ENCODE measurements around the gene MRPL23.
A peak's percentile ranks its signal among the peaks of the same experiment; 100 is the strongest.

The MRPL23 gene

GRCh38 chr11:1921574-1922141 lies 25.5 kb upstream of the MRPL23 start:
- no peak for DNase-seq

DNA sequence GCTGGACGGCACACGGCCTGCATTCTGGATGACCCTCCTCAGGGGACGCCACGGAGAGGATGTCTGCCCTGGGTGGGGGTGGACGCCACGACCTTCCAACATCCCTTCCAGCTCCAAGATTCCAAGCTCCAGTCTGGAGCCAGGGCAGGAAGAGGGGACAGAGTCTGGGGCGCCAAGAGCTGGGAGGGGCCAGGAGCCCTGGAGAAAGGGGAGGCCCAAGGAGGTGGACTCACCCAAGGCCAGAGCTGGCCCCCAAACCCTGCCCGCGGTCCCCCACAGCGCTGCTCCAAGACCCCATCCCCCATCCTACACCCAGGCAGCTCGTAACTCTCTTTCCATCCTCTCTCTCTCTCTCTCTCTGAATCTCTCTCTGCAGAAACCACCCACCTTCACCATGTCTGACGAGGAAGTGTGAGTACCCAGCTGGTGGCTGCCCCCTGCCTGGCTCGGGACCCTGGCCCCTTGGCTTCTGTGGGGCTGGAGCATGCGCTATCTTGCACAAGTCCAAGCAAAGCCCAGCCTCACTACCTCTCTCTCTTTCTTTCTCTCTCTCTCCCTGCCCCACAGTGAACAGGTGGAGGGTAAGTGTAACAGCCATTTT lies 24.6 kb upstream of the MRPL23 start:
- no peak for DNase-seq

- no peak for DNase-seq
Observed at GRCh38 chr11:1923201-1923956, 23.8 kb upstream of the MRPL23 start.

- no peak for DNase-seq
Observed at GRCh38 chr11:1924181-1924580, 23.0 kb upstream of the MRPL23 start.

GRCh38 chr11:1924646-1925372 lies 22.3 kb upstream of the MRPL23 start:
- no peak for DNase-seq

- no peak for DNase-seq
Observed at GRCh38 chr11:1925373-1926155, 21.6 kb upstream of the MRPL23 start.

DNA sequence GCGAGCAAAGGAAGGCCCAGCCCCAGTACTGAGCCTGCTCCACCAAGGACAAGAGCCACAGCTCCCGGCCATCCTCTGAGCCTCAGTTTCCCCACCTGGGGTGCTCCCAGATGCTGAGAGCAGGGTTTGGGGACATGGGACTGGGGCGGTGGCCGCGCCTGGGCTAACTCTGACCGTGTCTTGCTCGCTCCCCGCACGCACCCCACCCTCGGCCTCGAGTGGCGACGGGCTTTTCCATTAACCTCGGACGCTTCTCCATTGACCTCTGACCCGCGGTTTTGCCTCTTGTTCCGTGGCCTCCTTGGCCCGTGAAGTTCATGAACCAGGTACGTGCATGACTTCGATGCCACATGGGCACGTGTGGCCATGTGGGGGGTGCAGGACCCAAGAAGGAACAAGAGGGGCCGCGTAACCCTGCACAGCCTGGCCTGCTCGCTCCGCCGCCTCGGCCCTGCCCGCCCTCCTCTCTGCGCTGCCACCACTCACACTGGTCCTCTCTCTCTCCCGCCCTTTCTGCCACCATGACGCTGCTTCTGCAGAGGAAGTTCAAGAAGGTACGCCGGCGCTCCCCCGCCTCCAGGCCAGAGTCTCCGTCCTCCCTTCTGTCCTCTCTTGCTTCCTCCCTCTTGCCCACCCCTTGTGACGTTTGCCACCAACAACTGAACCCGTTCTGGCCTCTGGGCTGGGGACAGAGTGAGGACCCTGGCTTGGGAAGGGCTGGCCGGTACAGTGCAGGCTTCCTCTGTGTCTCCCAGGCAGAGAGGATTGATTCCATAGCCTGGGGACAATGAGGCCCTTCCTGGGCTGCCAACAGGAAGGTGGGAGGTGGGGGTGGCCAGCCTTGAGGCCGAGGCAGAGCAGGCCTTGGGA lies 20.7 kb upstream of the MRPL23 start:
- peak; percentile 59 to 69 (median 66) for DNase-seq

DNA sequence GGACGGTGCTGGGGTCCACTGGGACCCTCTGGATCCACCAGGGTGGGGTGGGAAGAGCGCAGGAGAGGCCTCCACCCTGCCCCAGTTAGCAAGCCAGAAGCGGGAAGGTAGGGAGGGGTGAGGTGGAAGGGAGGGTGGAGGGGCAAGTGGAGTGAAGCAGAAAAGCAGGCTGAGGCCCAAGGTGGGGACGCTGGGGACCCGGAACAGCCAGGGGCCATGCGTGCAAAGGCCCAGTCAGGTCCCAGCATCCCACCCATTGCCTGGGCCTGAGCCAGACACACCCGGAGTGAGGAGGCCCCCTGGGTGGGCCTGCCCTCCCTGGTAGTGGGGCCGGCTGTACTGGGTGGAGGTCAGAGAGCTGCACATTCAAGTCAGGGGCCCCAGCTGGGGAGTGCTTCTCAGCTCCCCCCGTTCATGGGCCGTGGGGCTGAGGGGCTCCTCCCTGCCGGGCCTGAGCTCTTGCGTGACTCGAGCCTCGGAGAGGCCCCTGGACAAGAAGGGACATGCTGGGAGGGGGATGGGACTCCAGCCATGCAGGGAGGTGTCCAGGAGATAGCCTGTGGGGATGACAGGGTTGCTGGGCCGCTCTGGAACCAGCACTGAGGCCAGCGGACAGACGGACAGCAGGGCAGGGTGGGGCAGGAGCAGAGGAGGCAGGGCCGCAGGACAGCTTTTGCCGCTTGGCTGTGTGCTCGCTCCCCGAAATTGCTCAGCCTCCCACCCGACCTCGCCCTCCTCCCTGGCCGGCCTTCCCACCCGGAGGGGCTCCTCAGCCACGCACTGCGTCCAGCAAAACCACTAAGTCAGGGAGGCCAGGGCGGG lies 19.9 kb upstream of the MRPL23 start:
- DNase-seq, result no peak

DNA sequence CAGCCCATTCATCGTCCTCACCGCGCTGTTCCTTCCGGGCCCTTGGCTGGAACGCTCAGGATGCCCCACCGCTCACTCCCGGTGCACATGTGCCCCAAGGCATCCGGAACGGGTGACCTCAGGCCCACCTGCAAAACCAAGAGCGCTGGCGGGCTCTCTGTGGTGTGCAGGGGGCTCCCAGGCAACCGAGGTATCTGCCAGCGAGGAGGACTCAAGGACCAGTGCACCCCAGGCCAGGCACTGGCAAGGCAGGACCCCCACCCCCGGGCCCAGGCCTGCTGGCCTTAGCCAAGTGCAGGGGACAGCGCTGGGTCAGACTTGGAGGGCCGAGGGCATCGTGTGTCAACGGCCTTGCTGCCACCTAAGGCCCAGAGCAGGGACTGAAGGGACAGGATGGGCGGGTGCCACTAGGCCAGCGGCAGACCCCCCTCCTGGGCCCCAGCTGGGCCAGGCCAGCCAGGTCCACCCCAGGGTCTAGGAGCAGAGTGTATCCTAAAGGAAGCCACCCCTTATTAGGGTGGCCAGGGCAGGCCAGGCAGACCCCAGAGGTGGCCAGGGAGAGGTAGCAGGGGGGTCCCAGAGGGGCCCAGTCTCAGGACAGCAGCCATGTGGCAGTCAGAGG lies 19.2 kb upstream of the MRPL23 start:
- no peak for DNase-seq

GRCh38 chr11:1928470-1928890 lies 18.7 kb upstream of the MRPL23 start:
- no peak for DNase-seq

- no peak for DNase-seq
Observed at GRCh38 chr11:1928891-1929541, 18.1 kb upstream of the MRPL23 start.

DNA sequence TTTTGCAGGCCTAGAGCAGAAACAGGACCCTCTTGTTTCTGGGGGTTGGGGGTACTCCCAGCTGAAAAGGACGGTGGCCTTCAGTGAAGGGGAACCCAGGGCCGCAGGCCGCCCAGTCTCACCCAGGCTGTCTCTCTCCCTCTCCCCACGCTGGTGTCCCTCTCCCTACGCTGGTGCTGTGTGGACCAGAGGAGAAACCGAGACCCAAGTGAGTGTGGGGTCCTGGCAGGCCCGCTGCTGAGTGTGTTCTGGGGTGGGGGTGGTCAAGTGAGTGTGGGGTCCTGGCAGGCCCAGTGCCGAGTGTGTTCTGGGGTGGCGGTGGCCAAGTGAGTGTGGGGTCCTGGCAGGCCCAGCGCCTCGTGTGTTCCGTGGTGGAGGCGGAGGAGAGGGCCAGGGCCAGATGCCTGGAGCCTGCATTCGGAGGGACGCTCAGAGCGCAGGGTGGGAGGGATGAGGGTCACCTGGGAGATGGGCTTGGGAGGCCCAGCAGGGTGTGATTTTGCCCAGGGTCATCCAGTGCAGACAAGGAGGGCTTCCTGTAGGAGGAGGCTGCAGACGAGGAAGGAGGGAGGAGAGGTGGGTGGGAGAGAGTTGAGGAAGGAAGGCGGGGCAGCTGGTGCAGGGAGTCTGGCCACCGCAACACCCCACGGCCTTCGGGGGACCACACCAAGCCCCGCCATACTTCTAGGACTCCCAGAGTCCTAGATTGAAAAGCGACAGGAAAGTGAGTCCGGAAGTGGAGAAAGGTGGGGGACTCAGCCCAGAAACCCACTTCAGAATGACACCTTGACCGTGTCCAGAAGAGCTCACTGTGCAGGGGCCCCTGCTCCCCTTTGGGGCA lies 17.3 kb upstream of the MRPL23 start:
- no peak for DNase-seq

GRCh38 chr11:1930462-1930830 lies 16.7 kb upstream of the MRPL23 start:
- DNase-seq, result no peak

DNA sequence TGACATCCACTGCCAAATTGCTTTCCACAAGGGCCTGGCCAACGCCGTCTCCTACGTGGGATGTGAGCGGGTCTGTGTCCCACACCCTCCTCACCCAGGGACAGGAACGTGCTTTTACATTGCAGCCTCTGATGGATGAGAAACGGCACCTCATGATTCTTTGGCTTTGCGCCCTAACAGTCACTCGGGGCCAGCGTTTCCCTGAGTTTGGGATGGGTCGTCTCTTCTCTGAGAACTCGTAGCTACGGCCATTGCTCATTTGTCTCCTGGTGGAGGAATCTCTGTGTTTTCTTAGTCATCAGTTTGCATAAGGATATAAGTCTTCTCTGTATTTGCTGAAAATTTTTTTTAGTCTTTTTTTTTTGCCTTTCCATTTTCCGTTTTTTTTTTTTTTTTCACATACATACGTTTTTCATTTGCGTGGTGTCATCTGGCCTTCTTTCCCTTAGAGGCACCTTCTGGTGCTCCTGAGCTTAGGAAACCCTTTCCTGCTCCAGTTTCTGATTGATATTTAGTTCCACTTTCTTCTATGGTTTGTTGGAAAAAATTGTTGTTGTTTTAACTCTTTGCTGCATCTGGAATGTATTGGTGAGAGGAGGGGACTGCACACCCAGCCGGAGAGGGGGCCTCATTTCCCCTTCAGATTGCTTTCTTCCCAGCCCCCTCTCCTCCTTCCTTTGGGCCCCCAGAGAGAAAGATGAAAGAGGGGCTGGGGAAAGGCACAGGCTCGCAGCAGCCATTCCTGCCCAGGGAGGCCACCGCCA lies 15.6 kb upstream of the MRPL23 start:
- peak in 1 of 4 experiments; percentile 36 for DNase-seq

DNA sequence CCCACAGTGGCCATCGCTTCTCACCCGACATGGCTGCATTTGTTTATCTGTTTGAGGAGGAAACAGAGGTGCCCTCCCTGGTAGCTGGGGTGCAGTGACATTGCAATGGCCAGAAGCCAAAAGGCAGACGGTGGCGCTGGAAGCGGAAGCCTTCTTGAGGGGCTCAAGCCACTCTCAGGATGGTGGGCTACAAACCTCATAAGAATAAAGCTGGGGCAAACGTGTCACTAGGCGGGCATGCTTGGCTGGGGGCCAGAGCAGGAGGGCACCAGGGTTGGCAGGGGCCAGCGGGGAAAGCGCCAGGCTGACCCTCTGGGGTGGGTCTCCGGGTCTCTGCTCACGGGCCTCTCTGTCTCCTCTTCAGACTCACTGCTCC lies 15.0 kb upstream of the MRPL23 start:
- no peak for DNase-seq

- DNase-seq, result no peak
Observed at GRCh38 chr11:1932681-1933080, 14.5 kb upstream of the MRPL23 start.

DNA sequence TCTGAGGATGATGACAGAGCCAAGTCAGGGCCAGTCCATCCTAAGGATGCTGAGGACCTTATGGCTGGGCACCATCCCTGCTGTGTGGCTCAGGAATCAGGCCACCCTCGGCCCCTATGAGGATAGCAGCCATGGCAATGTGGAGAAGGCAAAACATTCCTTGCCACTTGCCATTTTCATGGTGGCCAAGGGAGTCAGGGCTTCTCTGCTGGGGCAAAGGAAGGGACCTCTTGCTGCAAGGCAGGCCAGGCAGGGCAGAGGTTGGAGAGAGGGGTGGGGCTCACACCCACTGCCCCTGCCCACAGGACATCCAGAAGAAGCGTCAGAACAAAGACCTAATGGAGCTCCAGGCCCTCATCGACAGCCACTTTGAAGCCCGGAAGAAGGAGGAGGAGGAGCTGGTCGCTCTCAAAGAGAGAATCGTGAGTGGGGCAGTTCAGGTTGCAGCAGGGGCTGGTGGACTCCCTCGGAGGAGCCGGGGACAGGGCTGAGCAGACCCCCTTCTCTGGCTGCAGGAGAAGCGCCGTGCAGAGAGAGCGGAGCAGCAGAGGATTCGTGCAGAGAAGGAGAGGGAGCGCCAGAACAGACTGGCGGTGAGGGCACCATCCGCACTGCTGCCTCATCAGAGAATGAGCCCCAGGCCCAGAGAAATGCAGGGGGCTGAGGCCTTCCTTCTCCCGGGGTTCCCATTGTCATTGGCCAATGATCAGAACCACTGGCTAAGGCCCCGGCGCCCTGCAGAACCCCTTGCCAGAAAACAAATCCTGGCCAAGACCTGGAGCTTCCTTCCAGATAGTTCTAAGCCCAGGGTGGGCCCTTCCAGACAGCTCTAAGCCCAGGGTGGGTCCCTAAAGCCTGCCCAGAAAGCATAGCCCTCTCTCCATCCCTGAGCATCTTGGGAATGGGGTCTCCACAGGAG lies 13.5 kb upstream of the MRPL23 start:
- no peak for DNase-seq

Measured in suppressor macrophage (primary cell).